HG03354 (cell line): Measurements from ENCODE around the gene AOC1.
"Not testable (repeated sequence)": the region's sequence is repeated elsewhere in the genome, so short reads cannot be mapped to it uniquely, and the experiment has no call there.

Experiments
- ATAC-seq: cut with Tn5 transposase; IDR thresholded peaks from one replicate; pipeline ENCODE4 v1.9.1; 2021; ENCODE audit warnings: mild to moderate bottlenecking; ENCODE audit not compliant: unreplicated experiment, poor library complexity, severe bottlenecking

The AOC1 gene, protein sequence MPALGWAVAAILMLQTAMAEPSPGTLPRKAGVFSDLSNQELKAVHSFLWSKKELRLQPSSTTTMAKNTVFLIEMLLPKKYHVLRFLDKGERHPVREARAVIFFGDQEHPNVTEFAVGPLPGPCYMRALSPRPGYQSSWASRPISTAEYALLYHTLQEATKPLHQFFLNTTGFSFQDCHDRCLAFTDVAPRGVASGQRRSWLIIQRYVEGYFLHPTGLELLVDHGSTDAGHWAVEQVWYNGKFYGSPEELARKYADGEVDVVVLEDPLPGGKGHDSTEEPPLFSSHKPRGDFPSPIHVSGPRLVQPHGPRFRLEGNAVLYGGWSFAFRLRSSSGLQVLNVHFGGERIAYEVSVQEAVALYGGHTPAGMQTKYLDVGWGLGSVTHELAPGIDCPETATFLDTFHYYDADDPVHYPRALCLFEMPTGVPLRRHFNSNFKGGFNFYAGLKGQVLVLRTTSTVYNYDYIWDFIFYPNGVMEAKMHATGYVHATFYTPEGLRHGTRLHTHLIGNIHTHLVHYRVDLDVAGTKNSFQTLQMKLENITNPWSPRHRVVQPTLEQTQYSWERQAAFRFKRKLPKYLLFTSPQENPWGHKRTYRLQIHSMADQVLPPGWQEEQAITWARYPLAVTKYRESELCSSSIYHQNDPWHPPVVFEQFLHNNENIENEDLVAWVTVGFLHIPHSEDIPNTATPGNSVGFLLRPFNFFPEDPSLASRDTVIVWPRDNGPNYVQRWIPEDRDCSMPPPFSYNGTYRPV

DNA sequence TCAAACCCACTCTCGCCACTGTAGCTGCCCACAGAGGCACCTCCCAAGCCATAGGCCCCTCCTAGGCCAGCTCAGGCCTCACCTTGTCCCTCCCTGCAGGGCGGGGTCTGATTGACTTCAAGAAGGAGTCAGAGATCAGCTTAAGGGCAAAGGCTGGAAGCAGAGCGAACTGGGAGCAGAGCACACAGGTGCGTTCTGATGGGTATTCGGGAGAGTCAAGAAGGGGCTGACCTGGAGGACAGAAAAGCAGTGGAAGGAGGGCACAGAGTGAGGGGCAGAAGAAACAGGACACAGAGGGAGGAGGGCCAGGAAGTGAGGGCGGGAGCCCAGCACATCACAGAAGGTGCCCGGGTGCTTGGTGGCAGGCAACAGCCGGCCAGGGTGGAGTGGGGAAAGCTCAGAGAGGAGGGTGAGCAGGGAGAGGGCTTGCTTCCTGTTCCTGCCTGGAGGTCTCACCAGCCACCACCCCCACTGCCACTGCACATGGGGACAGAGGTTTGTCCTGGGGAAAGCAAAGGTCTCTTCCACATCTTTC, at the start of gene AOC1:
TSS of gene AOC1 (plus strand) at position 147 of the 535 bp plus-strand sequence. CDS start 3,954 bp downstream, outside the sequence.
- ATAC-seq: no peak

DNA sequence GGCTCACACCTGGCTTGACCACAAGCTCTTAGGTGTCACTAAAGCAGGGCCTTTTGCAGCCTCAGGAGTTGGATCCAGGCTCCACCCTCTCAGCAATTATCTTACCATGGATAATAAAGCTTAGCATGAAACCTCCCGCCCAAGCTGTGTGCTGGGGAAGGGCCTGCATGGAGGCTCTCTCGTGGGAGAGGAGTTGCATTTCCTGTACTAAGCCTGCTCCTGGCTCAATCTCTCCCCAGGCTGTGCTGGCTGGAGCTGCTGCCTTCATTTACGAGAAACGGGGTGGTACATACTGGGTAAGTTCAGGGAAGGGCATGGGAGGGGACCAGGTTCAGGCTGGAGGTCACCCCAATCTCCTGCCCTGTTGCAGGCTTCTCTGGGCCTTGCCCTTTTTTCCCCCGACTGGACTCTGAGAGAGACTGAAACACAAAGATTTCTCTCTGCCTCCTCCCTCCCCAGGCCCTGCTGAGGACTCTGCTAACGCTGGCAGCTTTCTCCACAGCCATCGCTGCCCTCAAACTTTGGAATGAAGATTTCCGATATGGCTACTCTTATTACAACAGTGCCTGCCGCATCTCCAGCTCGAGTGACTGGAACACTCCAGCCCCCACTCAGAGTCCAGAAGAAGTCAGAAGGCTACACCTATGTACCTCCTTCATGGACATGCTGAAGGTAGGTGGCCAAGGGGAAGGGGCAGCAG, 49.0 kb upstream of the AOC1 start:
- no peak for ATAC-seq

DNA sequence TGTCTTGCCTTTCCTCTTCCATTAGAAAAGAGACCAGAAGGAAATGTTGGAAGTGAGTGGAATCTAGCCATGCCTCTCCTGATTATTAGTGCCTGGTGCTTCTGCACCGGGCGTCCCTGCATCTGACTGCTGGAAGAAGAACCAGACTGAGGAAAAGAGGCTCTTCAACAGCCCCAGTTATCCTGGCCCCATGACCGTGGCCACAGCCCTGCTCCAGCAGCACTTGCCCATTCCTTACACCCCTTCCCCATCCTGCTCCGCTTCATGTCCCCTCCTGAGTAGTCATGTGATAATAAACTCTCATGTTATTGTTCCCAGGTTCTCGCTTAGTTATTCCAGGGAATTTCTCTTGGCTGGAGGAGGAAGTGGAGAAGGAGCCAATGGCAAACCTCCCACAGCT, 47.5 kb upstream of the AOC1 start:
- ATAC-seq: no peak

DNA sequence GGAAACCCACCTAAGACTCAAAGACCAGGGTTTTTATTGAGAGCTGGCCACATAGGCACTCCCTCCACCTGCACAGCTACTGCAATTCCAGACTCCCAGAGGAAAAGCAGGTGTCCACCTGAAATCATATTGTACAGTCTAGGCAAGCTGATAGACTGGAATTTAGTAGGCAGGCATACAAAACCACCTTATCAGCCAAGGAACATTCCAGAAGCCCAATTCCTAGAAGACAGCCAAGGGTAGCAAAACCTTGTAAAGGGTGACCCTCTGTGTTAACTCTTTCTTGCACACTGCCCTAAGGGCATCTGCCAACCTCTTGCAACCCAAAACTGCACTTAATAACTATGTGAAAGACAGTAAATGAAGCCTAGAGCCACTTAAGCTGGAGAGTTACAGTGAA, 46.5 kb upstream of the AOC1 start:
- no peak for ATAC-seq

DNA sequence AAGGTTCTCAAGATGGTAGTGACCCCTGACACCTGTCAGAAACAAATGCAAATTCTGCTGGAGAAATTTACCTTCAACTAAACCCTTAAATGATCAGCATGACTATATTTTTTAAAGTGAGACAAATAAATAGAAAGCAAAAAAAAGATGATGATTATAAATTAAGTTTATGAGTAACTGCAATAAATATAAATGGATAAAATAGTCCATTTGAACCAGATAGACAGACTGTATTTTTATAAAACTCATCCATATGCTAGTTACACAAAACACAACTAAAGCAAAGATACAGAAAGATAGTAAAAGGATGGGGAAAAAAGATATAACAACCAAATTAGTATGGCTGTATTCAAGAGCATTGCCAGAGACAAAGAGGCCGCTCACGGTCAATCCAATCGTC, 45.9 kb upstream of the AOC1 start:
- ATAC-seq: no peak

DNA sequence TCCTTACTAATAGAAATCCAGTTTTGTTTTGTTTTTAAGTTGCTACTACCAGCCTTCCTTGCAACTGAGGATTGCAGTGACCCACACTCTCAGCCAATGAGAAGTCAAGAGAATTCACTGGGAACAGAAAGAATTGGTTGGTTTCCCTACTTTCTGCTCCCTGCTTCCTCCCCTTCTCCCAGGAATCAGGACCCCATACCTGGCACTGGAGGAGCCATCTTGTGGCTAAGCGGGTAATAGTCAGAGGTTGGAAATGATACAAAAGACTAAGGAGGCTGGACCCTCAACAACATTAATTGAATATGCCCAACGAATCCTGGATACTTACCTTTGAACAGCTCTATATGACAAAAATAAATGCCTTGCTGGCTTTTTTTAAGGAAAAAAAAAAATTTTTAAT, 45.5 kb upstream of the AOC1 start:
- no peak for ATAC-seq

DNA sequence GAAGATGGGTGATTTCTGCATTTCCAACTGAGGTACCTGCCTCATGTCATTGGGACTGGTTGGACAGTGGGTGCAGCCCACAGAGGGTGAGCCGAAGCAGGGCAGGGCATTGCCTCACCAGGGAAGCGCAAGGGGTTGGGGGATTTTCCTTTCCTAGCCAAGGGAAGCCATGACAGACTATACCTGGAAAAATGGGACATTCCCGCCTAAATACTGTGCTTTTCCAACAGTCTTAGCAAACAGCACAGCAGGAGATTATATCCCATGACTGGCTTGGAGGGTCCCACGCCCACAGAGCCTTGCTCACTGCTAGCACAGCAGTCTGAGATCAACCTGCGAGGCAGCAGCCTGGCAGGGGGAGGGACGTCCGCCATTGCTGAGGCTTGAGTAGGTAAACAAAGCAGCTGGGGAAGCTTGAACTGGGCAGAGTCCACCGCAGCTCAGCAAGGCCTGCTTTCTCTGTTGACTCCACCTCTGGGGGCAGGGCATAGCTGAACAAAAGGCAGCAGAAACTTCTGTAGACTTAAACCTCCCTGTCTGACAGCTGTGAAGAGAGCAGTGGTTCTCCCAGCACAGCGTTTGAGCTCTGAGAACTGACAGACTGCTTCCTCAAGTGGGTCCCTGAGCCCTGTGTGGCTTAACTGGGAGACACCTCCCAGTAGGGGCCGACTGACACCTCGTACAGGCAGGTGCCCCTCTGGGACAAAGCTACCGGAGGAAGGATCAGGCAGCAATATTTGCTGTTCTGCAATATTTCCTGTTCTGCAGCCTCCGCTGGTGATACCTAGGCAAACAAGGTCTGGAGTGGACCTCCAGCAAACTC, 44.5 kb upstream of the AOC1 start:
- not testable (repeated sequence) for ATAC-seq

DNA sequence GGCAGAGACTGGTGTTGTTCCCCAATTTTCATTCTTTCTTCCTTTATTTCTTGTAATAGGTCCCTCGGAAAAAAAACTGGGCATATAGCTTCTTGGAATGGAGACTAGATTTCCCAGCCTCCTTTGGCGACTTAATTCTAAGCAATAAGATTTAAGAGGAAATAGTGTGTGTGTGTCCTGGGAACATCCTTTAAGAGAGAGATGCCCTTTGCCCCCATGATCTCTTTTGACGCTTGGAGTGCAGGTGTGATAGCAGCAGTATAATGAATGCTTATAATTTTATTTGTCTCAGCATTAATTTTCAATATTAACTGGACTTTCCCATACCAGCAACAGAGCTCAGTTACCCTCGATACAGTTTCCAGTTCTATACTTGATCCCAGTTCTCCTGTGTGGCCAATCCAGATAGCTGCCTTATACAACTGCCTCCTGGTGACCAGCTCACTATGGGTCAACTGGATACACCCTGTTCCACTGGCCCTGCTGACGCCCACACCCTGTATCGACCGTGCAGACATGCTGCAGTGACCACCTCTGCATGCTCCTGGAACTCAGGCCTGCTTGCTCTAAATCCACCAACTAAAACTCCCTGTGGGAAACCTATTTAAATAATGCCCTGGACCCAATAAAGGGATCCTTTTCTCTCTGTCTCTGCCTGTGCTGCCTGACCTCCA, 37.9 kb upstream of the AOC1 start:
- no peak for ATAC-seq

DNA sequence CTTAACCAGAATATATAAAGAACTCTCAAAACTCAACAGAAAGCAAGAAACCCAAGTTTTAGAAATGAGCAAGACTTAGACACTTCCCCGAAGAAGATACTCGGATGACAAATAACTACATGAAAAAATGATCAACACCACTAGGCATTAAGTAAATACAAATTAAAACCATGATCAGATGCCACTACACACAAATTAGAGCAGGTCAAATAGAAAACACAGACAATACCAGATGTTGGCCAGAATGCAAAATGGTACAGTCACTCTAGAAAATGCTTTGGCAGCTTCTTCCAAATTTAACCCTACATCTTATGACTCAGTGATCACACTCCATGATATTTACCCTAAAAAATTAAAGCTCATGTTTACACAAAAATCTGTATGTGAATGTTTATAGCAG, 33.3 kb upstream of the AOC1 start:
- no peak for ATAC-seq

DNA sequence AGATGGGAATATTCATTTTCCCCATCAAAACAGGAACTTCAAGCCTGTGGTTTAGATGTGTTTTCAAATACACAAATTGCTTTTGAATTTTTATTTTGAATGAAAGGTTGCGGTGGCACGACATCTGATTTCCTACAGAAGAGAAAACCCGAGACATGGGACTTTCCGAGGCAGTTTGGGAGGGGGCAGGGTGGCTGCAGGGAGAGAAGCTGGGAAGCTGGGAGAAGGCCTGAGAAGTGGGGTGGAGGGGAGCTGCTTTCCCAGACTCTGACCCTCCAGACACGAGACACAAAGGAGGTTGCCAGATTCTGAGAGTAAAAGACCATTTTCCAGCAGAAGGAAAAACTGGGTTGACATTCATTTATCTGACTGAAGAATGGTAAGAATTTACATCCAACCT, 32.2 kb upstream of the AOC1 start:
- ATAC-seq: no peak

DNA sequence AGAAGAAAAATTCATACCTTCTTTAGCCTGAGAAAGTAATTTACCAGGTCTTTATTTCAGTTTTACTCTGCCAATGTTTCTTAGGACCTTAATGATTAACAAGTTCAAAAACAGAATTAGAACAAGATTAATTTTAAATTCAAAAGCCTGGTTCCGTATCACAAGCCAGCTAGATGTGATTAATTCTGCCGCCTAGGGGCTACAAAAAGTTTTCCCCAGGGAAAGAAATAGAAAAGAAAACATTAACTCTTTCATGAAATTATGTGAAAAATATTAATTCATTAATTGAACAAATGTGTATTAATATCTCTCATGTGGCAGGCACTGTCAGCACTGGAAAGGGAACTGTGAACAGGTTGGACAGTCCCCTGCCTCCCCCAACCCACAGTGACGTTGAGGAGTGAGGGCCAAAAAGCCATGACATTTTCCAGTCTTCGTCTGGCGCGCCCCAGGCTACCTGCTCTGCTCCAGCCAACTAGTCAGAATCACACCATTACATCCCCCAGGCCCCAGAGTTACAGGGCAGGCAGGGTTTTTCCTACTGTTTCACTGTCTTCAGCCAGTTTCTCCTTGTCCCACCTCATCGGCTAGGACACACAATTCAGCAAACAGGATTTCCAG, 31.6 kb upstream of the AOC1 start:
- no peak for ATAC-seq

DNA sequence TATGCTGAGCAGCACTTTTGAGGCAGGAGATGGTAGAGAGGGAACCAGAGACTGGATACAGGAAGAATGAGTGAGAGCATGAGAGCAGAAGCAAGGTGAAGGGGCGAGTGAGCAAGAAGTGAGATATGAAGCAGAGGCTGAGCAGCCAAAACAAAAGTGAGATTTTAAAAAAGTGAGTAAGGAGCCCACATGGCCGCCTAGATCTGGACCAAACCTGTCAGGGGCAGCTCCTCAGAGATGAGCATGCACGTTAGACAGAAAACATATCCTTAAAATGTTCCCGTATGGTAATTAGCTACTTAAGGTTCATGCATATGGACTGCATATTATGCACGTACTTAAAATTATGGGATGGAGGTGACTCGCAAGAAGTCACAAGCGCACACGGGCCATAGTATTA, 29.3 kb upstream of the AOC1 start:
- ATAC-seq: no peak

DNA sequence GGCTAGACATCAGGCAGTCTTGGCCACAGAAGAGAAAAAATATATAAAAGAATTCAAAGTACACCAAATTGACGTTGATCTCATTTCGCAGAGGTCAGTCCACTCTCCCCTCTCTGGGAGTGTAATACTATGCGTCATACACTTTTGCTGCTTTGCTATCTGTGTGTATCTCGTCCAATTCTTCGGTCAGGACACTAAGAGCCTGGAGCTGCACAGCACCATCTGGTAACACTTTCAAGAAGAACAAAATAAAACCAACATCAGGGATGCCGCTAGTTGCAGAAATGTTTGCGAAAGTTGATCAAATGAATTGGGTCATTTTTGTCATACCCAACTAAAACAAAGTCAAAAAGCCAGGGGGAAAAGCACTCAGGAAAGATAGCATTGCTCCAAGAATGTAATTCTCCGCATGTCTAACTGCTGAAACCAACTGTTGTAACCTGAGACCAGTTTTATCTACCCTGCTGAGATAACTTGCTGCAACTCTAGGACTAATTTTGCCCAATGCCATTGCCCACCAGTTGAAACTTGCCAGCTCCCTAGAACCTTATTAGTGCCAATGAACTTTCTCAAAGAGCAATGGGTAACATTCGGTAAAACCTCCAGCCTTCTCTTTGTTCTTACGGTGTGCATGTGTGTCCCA, 28.7 kb upstream of the AOC1 start:
- ATAC-seq: no peak

DNA sequence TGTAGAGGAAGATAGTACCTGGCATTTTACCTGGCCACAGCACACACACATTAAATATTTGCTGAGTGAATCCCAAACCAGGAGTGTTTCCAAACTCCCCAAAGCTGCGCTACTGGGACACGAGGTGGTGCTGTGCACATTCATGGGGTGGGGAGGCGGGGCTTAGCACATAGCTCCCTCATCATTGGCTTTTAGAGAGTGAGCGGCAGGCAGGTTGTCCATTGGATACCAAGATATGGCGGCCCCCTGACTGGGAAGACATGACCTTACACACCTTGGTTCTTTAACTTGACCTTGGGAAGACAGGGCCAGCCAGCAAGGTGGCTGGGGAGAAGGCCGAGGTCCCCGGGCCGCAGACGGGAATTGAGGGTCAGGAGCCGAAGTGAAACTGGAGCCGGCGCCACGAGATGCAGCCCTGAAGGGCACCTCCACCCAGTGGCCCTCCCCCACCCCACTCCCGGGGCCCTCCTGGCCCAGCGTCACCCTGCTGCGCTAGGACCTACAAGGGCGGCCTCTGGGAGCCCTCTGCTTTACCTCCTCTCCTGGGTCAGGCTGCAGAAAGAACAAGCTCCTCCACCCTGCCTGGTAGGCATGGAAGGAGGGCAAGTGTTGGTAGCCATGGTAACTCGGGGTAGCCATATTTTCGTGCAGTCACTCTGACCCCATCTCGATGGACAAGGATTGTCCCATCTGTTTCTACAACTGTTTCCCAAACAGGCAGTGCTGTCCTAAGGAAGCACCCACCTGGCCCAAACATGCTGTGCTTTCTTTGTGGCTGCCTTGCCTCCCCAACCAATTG, 27.7 kb upstream of the AOC1 start:
- no peak for ATAC-seq

DNA sequence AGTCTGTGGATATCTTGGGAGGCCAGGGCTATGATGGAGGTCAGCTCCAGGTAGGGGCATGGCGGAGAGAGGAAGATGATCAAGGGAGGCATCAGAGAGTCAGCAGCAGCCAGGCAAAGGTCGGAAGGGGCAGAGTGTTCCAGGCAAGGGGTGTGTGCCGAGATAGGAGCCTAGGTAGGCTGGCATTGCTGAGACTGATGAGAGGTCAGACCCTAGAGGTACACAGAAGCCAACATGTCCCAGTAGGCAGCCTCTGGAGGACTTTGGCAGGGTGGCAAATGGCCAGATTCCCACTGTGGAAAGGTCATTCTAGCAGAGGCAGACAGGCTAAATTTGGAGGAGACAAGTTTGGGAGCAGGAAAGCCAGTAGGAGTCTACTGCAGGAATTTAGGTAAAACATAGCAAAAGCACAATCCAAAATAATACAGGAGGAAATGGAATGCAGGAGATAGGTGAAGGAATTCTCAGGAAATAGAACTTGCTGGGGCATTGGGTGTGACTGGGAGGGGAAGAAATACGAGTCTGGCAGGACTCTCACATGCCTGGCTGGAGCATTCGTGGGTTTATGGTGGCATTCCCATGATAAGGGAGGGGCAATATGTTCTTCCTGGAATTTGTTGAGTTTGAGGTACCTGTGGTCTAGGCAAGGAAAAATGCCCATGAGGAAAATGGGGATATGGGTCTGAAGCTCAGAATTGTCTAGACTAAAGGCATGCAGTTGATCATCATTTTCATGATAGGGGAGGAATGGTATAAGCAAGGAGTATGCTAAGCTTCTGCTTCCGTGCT, 26.1 kb upstream of the AOC1 start:
- no peak for ATAC-seq

DNA sequence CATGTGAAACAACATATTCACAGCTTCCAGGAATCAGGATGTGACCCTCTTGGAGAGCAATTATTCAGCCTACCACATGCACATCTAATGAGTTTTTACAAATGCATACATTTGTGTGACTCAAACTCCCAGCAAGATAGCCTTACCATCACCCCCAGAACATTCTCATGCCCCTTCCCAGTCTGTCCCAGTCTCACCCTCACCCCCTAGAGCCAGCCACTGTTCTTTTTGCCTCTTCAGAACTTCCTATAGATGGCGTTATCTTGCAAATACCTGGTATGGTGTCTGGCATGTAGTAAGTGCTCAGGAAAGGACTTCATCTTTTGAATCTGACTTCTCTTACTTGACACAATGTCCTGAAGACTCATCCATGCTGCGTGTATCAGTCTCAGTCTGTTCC, 23.9 kb upstream of the AOC1 start:
- no peak for ATAC-seq

DNA sequence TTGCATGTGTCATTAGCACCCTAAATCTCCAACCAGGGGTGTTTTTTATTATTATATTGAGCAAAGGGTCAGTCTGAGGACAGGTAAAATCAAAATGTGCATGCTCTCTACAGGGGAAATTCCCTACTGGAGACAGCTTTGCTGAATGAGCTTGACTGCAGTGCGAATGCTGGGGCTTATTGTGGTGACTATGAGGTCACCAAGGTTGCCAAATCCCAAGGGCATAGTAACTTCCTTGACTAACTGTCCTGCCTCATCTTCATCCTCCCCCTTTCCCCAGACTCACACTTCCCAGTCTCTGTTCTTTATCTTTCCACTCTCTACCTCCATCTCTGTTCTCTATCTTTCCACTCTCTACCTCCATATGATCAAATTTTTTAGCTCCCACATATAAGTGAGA, 22.9 kb upstream of the AOC1 start:
- no peak for ATAC-seq
